ENCODE results near the gene GABRB2.
"Not testable (repeated sequence)": the region's sequence is repeated elsewhere in the genome, so short reads cannot be mapped to it uniquely, and the experiment has no call there.

The GABRB2 gene

GRCh38 chr5:161546470-161547301 is at the start of gene GABRB2:
Gene GABRB2 (minus strand): TSS chr5:161546725. CDS start chr5:161546643, 82 bp downstream.
- DNase-seq (ENCODE audit: low read depth in 1 of 2, low spot score in 1 of 2): no peak

- no peak for DNase-seq (ENCODE audit: low read depth in 1 of 2, low spot score in 1 of 2)
These were observed 39.3 kb upstream of the GABRB2 start for GRCh38 chr5:161585798-161586197.

DNA sequence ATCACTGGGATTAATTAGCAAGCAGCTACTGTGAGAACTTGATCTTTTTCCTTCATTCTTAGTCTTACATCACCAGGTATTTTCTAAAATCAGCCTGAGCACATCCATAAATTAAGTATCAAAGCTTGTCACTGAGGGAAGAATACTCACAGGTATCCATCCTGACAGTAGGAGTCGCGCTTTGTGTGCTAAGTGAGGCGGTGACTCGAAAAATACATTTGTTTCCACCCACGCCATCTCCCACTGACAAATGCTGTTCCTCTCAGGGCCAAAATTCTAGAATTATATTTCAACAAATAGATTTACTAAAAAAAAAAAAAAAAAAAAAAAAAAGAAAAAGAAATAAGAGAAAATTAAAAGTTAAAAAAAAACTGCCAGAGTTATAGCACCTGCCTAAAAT is 34.1 kb upstream of the GABRB2 start:
- no peak for DNase-seq (ENCODE audit: low read depth in 1 of 2, low spot score in 1 of 2)

DNA sequence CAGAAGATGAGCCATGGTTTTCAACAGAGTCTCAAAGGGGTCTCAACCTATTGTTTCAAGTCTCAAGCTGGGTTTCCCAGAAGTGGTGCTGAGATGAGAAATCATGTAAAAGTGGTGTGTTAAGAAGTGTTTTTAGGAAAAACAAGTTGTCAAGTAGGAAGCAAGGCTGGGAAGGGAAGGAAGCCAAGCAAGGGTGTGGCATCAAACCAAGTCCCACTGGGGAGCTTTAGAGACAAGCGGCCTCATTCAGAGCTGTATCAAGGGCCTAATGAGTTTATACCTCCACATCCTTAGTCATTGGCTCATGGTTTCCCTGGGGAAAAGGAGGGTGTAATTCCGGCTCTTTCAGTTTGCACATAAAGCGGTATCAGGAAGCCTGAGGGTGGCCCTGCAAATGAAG is 26.4 kb upstream of the GABRB2 start:
- no peak for DNase-seq (ENCODE audit: low read depth in 1 of 2, low spot score in 1 of 2)

DNA sequence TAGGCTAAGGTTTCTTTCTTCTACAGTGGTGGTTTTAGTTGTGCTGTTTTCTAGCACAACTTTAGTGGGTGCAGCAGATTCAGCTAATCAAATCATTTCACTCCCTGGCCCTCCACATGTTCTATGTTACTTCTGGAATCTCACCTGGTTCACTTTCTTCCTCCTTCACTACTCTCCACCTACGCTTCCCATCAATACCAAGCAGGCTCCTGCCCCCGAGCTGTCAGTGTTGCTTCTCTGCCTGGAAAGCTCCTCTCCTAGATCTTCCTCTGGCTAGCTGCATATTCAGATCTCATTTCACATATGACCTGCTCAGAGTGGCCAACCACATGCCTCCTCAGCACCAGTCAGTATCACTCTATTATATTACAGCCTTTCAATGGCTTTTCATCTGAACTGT is 19.6 kb upstream of the GABRB2 start:
- no peak for DNase-seq (ENCODE audit: low read depth in 1 of 2, low spot score in 1 of 2)

DNA sequence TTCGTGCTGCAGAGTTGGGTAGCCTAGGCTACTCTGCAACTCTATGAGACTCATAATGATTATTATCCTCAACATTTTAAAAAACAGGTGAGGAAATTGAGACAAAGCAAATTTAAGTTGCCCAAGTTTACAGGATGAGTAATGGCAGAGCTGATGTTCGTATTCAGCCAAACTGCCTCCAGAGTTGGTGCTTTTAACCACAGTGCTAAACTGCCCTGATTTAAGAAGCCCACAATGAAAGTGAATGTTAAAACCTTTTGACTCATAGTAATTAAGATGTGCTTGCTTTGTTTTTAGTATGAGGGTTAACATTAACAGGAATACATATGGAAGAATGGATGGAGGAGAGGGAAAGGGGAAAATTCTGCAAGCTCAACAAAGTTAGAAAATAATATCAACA is 15.9 kb upstream of the GABRB2 start:
- no peak for DNase-seq (ENCODE audit: low read depth in 1 of 2, low spot score in 1 of 2)

DNA sequence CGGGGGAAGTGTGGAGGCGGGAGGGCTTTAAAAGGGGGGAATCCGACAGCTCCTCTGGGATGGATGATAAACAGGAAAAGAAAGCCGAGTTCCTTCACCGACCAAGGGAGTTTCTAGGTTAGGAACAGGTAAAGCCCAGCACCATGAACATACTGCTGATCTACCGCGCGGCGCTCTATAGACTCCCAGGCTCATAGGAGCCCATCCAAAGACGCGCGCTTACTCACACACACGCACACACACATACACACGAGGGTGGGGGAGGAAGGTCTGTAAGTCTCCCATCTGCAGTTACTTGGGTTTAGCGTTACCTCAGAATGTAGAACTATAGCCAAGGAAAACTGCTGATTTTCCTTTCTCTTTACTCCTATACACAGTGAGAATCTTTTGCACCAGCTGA is 2.6 kb upstream of the GABRB2 start:
- no peak for DNase-seq (ENCODE audit: low read depth in 1 of 2, low spot score in 1 of 2)

DNA sequence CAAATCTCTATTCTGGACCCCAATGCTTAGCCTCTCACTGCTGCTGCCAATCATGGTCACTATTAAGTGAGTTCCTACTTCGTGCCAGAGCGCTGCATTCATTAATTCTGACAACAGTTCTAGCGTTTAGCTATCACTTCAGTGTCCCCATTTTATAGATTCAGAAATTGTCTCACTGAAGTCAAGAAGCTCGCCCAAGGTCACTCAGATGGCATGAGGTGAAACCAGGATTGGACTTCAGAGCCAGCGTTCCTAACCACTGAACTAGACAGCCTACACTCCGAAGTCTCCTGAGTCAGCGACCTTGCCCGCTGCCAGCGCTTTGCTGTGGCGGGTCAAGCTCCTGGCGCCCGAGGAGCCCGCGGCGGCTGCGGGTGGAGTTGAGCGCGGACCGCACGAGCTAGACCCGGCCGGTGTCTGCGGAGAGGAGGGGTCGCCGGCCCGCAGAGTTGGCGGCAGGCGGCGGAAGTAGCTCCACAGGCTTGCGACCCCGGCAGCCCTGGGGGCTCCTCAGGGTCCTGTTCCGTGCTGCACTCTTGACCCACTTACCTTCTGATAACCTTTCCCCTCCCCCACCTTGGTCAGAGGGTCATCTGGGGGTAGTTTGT is 2.1 kb upstream of the GABRB2 start:
- no peak for DNase-seq (ENCODE audit: low read depth in 1 of 2, low spot score in 1 of 2)

DNA sequence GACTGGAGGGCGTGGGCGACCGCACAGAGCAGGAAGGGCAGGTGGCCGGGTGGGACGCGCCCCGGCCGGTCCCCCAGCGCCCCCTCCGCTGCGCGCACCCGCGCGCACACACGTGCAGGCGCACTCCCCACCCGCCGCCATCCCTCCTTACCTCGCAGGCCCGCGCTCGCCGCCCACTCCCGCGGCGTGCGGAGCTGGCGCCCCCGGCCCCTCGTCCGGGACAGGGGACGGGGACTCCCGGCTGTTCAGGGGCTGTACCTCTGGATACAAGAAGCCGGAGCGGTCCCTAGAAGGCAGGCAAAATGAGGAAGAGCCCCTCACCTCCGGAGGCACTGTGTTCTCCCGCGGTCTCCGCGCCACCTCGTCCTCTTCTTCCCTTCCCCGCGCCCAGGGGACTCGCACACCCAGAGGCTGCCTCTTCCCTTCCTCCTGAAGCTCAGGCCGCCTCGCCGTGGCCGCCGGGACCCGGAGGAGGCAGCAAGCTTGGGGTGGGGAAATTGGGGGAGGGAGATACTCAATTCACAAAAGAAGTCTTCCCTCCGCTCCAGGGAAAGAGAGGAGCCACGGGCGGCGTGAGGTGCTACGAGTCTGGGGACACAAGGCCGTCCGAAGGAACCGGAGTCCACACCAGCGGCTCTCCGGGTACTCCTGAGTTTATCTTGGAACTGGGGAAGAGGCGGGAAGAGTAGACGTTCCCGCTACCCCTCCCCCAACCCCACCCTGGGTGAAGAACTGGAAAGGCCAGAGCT is 1.4 kb upstream of the GABRB2 start:
- no peak for DNase-seq (ENCODE audit: low read depth in 1 of 2, low spot score in 1 of 2)

DNA sequence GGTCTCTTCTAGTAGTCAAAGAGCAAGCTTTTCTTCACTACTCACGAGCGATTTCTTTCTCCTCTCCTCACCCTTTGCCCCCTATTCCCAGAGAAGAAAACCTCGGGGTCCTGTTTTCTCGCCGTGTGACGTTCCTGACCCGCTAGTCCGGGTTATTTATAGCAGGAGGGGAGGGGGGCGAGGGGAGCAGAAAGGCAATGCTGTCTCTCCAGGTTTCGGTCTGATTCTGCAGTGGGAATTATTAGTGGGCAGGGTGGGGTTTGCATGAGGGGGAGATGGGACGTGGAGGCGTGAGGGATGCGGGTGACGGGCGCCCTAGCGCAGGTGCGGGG is 847 bp upstream of the GABRB2 start:
- DNase-seq (ENCODE audit: low read depth in 1 of 2, low spot score in 1 of 2): no peak

DNA sequence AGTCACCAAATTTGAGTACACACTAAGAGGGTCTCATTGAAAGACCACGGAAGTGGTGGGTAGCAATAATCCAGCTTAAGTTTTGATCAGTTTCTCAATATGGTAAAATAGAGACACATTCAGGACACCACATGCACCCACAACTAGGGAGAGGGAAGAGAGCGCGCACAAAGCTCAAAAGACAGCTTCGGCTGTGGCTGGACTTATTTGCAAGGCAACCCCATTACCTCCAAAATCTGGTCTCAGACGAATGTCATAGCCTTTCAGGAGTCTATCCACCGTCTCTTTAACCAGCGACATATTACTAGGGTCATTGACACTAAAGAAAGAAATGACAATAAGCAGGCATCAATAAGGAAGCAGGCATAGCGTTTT is 443 bp downstream of the GABRB2 start:
- DNase-seq (ENCODE audit: low read depth in 1 of 2, low spot score in 1 of 2): no peak

DNA sequence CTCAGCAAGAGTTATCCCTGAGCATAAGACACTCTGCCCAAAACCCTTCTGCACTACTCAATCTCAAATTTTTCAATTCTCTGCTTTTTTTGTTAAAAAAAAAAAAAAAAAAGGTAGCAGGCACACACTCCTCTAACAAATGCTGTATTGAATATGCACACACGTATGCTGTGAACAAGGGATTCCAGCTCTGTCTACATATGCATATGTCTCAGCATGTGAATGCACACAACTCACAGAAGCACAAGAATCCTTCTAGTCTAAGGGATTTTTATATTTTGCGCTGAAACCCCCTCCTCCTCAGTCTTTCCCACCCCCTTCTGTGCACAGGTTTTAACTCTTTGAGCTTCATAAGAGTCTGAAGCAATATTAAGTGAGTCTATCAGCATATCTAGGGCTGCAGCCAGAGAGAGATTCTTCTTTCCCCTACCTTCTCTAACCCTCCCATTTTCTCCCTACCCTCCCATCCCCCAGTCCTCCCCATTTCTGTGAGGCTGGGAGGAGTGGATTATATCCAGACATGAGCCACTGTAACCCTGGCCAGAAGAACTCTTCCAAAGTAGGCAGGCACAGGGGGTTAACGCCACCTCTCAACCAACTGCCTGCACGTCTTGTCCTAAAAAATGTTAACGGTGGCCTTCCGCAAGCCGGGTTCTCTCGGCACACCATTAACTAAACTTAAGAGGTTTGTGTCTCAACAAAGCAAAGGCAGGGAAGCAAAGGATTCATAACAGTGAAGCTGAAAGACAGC is 1.0 kb downstream of the GABRB2 start:
- no peak for DNase-seq (ENCODE audit: low read depth in 1 of 2, low spot score in 1 of 2)

- DNase-seq (ENCODE audit: low read depth in 1 of 2, low spot score in 1 of 2): no peak
These were observed 2.2 kb downstream of the GABRB2 start for GRCh38 chr5:161544350-161544765.

GRCh38 chr5:161539016-161539415 is 7.5 kb downstream of the GABRB2 start:
- no peak for DNase-seq (ENCODE audit: low read depth in 1 of 2, low spot score in 1 of 2)

DNA sequence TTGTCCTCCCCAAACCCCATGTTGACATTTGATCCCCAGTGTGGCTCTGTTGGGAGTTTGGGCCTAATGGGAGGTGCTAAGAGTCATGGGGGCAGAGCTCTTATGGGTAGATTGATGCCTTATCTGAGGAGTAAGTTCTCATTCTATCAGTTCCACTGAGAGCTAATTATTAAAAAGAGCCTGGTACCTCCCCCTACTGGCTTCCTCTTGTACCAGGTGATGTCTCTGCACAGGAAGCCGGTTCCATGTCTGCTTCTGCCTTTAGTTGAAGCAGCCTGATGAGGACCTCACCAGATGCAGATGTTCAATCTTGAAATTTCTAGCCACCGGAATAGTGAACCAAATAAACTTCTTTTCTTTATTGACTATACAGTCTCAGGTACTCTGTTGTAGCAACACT is 10.8 kb downstream of the GABRB2 start:
- no peak for DNase-seq (ENCODE audit: low read depth in 1 of 2, low spot score in 1 of 2)

DNA sequence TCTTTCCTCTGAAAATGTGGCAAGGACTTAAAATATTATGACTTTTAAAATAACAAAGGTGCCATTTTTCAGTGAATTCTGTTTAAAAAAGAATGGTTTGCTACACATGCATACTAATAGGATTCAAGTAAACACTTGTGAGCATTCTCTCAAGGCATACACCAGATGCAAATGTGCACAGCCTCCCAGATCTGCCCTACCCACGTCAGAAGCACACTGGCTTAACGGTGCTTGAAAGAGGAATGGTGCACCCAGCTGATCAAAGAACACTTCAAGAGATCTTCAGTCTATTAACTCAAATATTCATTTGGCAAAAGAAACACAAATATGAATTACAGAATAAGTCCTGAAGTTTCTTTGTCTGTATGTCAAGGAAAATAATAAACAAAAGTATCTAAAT is 15.8 kb downstream of the GABRB2 start:
- no peak for DNase-seq (ENCODE audit: low read depth in 1 of 2, low spot score in 1 of 2)

DNA sequence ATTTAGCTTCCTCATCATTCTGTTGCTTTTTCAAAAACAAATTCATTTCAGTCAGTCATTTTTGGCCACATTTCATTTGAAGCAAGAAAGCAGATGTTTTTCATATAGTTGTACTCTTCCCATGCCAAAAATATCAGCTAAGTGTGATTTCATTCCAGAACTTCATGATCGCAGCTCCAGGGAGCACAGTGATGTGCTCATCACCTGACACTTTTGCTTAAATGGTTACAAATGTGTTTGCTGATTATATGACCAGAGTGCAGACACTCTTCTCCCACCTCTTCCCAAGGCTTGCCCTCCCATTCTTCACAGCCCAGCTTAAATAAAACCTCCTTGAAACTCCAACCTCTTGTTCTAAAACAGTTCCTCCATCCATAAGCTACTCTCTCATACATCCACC is 32.6 kb downstream of the GABRB2 start:
- no peak for DNase-seq (ENCODE audit: low read depth in 1 of 2, low spot score in 1 of 2)

DNA sequence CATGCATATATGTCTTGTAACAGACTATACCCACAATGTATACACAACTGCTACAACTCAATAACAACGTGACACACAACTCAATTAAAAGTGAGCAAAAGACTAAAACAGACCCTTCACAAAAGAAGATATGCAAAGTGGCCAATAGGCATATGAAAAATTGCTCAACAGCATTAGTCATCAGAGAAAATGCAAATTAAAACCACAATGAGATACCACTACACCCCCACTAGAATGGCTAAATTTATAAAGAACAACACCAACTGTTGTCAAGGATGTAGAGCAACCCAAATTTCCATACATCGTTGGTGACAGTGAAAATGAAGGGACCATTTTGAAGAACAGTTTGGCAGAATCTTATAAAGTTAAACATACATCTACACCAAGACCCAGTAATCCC is 38.9 kb downstream of the GABRB2 start:
- no peak for DNase-seq (ENCODE audit: low read depth in 1 of 2, low spot score in 1 of 2)

DNA sequence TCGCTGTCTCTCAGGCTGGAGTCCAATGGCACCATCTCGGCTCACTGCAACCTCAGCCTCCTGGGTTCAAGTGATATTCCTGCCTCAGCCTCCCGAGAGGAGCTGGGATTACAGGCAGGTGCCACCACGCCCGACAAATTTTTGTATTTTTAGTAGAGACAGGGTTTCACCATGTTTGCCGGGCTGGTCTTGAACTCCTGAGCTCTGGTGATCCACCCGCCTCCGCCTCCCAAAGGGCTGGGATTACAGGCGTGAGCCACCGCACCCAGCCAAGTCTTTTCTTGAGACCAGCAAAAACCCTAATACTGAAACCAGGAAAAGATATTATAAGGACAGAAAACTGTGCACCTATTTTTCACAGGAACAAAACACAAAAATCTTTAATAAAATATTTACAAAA is 41.4 kb downstream of the GABRB2 start:
- DNase-seq (ENCODE audit: low read depth in 1 of 2, low spot score in 1 of 2): not testable (repeated sequence)

DNA sequence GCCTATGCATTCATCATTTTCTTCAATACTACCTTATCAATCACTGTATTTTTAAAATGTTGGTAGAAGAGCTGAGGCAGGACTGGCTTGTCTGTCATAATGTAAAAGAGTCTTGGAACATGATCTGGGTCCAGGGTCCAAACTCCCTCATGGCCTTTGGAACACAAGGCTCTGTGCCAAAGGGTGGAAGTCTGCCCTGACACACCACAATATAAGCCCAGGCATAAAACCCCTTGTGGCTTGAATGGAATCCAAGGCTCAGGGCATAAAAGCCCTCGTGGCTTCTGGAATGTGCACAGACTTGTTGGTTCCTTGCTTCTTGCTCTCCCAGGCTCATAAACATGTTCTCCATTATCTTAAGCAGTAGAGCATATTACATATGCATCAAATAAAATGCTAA is 48.0 kb downstream of the GABRB2 start:
- no peak for DNase-seq (ENCODE audit: low read depth in 1 of 2, low spot score in 1 of 2)

- DNase-seq (ENCODE audit: low read depth in 1 of 2, low spot score in 1 of 2): no peak
These were observed 62.8 kb downstream of the GABRB2 start for GRCh38 chr5:161483721-161484120.

DNA sequence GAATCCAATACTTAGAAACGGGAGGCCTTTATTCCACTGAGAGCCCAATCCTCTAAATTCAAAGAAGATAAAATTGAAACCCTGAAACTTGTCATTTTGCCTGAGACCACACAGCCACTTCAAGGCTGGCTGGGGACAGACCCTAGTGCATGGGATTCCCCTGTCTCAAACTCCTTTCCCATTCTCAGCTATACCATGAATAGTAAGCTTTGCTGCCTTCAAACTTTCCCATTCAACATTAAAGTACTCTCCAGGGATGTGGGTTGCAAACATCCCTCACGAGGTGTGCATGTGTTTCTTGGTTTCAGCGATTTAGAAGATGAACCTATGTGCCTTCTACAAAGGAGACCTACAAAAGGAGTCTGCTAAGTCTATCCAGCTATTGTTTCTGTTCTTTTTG is 64.6 kb downstream of the GABRB2 start:
- DNase-seq (ENCODE audit: low read depth in 1 of 2, low spot score in 1 of 2): no peak

Measured in stimulated activated CD4-positive, alpha-beta T cell treated with anti-CD3 and anti-CD28 coated beads, Interleukin-15, amount 100 ng/mL, for 1 hour (primary cell).